H54 (cell line): ENCODE results near the gene TNKS1BP1.
A peak's percentile ranks its signal among the peaks of the same experiment; 100 is the strongest.

Experiments used
- DNase-seq: peaks from one replicate; pipeline ENCODE4 v3.0.0; 2011; ENCODE audit warnings: low spot score, mixed read lengths; ENCODE audit not compliant: insufficient read length
- FAIRE-seq: peaks from 3 replicates; lab custom pipeline; 2011; peaks lifted over from hg19 to GRCh38; lab: Jason Lieb, UNC
- POLR2A ChIP-seq: IDR thresholded peaks from 2 replicates; pipeline ENCODE4 v1.6.1; 2011; ENCODE audit warnings: low read depth, mild to moderate bottlenecking, low read length

The TNKS1BP1 gene

DNA sequence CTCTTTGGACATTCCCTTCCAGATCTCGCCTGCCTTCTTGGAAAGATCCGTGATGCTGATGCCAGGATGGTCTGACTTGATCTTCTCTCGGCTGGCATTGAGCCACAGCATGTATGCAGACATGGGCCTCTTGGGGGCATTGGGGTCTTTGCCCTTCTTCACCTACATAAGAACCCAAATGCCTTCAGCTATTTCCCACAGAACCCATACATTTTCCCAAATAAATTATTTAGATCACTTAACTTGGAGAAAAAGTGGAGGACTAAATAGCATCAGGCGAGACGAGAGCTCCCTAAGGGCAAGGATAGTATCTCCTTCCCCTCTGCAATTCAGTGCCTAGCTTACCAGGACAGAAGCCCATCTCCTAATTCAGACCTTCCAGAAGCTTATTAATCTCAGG lies 3.0 kb upstream of the TNKS1BP1 start:
- no peak for TF ChIP-seq POLR2A
- FAIRE-seq (no peak), DNase-seq (no peak)

DNA sequence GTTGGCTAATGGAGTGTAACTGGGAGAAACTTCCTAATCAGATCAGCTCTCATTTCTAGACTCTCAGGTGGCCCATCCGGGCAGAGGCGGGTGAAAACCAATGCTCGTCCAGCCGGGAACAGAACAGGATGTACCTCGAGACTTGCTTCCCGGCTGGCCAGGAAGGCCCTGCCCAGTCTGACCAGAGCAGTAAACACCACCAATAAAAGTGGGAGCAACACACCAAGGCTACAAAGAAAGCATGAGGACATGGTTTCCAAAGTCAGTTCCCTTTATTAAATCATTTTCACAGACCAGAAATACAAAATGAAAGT lies 940 bp upstream of the TNKS1BP1 start:
- peak; percentile 49 for DNase-seq
- TF ChIP-seq POLR2A: no peak
- FAIRE-seq: no peak

DNA sequence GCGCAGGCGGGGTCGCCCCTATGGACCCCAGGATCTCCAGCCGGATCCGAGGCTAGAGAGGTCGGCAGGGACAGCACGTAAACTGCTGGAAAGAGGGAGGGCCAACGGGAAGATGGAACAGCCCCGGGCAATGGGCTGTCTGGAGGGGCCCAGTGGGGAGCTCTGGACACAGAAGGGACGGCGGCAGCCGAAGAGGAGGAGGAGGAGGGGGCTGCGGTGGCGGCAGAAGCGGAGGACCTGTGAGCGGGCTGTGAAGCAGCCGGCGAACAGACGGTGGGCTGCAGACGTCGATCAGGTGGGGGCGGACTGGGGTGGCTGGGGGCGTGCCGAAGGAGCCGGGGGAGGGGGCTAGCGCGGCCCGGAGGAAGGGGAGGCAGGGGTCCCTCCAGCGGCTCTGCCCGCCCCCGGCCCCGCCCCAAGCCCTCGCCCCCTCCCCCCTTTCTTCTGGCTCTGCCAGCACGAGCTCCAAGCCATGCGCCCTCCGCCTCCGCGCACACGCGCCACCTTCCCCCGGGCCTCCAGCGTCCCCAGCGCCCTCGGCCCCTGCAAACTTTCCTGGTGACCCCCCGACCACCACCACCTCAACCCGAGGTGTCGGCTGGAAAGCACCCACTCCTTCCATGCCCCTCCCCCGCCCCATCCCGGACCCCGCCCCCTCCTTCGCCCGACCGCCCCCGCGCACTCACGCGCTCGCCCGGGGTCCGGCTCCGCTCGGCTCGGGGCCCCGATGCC lies 432 bp downstream of the TNKS1BP1 start:
- FAIRE-seq (no peak), DNase-seq (peak; percentile 40)
- TF ChIP-seq POLR2A: no peak

- DNase-seq (no peak), FAIRE-seq (no peak)
- TF ChIP-seq POLR2A: no peak
Measured at GRCh38 chr11:57323855-57324153, 948 bp downstream of the TNKS1BP1 start.

DNA sequence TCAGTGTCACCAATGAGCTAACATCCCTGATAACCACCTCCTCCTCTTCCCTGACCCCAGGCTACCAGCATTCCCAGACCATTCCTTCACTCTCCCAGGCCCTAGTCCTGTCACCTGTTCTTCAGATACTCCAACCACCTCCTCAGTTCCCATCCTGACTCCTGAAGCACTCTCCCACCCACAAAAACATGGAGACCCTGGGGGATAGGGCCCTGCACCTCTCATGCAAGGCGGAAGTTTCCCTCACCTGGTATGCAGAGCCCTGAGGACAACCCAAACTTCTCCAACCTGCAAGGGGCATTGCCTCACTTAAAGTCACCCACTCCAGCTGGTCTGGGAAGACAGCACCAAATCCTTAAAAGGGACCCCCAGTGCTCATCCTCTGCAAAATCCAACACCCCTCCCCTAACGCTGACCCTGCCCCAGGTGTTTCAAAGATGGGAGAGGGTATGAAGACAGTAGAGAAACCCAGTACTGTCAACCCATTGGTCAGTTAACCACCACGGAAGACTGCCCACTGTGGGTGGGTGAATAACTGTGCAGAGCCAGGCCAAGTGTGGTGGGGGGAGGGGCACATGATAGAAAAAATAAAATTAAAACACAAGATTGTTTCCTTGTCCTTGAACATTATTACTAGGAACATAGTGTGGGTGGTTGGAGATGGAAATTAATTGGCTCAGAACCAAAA lies 1.4 kb downstream of the TNKS1BP1 start:
- no peak for FAIRE-seq
- peak; percentile 35 for DNase-seq
- TF ChIP-seq POLR2A: no peak

DNA sequence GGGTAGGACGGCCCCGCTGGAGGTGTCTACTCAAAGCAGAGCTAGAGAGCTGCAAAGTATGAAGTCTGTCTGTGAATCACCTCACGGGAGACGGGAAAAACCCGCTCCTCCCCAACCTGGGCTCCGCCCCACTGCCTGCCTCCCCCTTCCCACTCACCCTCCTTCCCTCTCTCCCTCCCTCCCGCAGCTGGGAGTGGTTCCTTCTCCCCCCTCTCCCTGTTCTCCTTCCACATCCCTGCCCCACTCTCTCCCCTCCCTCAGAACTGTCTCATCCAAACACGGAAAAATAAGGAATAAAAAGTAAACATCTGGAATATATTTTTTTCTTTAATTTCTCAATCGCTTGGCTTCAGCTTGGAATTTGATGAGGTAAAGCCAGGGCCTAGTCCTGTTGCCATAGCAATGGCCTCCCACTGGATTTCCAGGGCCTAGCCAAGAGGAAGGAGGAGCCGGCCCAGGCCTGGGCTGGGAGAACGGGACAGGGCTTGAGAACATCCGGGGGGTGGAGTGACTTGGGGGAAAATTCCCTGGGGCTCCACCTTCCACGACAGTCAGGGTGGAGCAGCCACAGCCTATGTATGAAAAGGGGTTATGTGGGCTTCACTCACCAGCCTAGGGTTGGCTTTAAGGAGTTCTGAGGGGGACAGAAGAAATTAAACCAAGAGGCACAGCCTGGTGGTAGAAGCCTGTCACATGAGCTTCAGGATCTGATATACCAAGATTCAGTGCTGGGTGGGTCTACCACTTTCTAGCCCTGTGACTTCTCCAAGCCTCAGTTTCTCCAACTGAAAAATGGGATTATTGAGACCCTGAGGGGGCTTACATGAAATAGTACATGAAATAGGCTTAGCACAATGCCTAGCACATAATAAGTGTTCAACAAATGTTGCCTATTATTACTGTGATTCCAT lies 2.2 kb downstream of the TNKS1BP1 start:
- peak; percentile 51; the same call in 1 of the 2 replicates for TF ChIP-seq POLR2A
- FAIRE-seq: no peak

GRCh38 chr11:57321388-57322255 lies 3.1 kb downstream of the TNKS1BP1 start:
- FAIRE-seq (no peak), DNase-seq (peak; percentile 41)
- TF ChIP-seq POLR2A: no peak

More for the DNA sequence above, 2.2 kb downstream of the TNKS1BP1 start:
- DNase-seq: peak; percentile 98

- FAIRE-seq: no peak
Measured at GRCh38 chr11:57320719-57321387, 3.9 kb downstream of the TNKS1BP1 start.

DNA sequence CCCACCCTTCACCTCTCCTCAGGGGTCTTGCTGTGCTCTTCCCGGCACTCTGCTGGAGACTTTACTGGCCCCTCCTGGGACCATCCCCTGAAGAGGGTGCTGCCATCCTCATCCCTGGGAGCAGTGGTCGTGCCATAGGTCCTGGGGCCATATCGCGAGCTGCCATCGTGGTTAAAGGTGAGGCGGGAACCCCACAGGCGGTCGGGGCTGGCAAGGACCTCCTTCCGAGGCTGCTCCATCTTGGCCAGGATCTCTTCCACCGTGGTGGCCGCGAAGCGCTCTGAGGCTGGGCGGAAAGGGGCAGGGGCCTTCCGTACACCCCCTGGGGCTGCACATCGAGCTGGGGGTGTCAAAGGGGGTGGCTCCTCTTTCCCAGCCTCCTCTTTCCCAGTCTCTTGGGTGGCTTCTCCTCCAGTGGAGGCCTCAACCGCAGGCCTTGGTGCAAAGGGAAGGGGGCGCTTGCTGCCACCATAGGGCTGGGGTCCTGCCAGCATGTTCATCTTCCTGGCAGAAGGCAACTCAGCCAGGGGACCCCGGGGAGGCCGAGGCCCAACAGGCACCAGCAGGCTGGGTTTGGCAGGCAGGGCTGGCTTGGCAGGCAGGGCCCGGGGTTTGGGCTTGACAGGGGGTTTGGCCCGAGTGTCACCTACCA lies 4.6 kb downstream of the TNKS1BP1 start:
- TF ChIP-seq POLR2A: no peak
- DNase-seq: no peak
- FAIRE-seq: no peak

More at GRCh38 chr11:57320719-57321387, 3.9 kb downstream of the TNKS1BP1 start:
- no peak for DNase-seq
- TF ChIP-seq POLR2A: no peak

GRCh38 chr11:57318178-57318577 lies 6.6 kb downstream of the TNKS1BP1 start:
- FAIRE-seq: no peak
- DNase-seq: no peak
- TF ChIP-seq POLR2A: no peak

GRCh38 chr11:57316017-57316416 lies 8.7 kb downstream of the TNKS1BP1 start:
- no peak for TF ChIP-seq POLR2A
- DNase-seq (no peak), FAIRE-seq (no peak)

- FAIRE-seq (no peak), DNase-seq (no peak)
- TF ChIP-seq POLR2A: no peak
Measured at GRCh38 chr11:57315491-57315890, 9.3 kb downstream of the TNKS1BP1 start.
